ENCODE results near the gene ADGRV1.

ADGRV1 gene

DNA sequence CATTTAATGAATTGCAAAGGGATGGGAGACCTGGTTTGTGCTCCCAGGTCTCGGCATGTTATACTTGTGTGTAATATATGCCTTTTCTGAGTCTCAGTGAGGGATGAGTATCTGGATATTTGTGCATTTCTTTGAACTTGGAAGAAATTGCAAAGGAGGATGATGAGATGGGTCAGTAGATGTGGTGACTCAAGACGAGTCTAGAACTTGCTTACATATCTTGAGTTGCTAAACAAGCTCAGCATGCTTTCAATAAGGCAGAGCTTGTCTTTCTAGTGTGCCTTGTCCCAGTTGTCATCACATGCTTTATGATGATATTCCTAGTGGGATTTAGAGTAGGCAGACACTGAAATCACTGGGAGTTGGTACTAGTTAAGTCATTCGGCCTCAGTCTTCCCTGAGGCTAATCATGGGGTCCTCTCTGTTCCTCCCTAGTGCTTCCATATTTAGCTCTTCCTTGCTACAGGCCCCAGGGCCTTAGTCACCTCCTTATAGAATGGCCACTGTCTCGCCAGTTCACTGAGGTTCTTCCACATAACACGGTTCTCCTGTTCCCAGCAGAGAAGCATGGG is 602.2 kb downstream of the ADGRV1 start:
- DNase-seq (ENCODE audit: low read depth in 2 of 2): no peak

DNA sequence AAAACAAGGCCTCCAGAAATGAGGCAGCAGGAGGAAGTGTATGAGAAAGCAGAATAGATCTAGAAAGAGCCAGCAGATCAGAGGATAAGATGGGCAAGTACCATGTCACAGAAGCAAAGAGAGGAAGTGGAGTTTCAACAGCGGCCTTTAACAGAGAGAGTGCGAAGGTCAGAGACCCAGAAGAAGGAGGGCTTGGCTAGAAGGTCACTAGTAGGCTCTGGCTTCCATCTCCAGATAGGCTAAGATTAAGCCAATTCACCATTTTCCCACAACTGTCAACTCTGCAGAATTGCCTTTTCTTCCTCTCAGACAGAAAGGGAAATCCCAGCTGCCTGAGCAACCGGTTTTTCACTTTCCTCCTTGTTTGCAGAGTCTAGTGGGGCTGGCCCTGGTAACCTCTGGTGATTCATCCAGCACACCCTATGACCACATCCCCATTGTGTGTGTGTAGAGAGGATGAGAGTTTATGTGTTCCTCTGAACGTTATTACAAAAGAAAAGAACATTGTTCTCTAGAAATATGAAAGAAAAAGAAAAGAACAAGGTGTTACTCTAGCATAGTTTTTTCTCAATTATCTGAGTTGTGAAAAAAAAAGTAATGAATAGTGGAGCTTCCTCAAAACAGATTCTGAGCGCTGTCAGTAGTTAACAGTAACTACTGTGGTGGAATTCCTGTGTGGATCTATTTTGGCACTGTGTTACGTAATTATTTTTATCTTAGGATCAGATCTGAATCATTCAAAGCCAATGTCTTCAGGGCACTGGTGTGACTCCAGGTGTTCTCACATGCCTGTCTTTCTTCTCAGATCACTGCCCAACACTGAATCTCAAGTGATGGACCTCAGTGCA is 604.2 kb downstream of the ADGRV1 start:
- DNase-seq (ENCODE audit: low read depth in 2 of 2): peak; percentile 20 to 52

DNA sequence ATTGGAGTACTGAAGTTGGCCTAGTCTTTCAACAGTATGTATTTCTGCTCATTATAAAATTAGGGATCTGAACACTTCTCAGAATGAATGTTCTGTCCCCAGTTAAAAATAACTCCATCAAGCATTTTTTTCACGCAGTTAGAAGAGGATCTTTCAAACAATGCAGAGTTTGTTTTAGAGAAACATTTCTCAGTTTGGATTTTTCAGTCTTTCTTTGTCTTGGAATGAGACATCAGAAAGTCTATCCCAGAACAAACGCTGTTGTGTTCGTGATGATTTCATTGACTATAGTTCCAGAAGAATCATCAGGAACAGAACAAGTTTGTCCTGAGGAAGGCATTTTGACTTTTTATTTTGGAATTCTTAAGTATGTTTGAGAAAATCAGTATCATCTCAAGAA is 605.8 kb downstream of the ADGRV1 start:
- no peak for DNase-seq (ENCODE audit: low read depth in 2 of 2)

- DNase-seq (ENCODE audit: low read depth in 2 of 2): no peak
Measured at GRCh38 chr5:91166059-91166807, 607.6 kb downstream of the ADGRV1 start.

- no peak for DNase-seq (ENCODE audit: low read depth in 2 of 2)
Measured at GRCh38 chr5:91168859-91169258, 610.3 kb downstream of the ADGRV1 start.

DNA sequence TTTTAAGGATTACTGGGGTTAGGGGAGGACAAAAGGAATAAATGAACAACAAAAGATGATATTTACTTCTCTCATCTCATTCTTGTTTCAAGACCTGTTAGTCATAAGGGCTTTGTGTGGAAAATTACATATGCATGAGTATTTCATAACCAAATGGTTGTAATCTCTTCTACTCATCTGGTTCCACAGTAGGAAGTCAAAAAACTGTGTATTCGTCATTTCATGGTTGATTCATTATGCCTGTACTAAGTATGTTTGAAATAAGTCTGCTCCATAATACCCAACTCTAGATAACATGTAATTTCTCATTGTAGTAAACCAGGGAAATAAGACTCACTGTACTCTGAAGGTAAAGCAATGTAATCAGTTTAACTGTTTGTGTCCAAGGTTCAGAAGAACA is 611.7 kb downstream of the ADGRV1 start:
- DNase-seq (ENCODE audit: low read depth in 2 of 2): no peak

DNA sequence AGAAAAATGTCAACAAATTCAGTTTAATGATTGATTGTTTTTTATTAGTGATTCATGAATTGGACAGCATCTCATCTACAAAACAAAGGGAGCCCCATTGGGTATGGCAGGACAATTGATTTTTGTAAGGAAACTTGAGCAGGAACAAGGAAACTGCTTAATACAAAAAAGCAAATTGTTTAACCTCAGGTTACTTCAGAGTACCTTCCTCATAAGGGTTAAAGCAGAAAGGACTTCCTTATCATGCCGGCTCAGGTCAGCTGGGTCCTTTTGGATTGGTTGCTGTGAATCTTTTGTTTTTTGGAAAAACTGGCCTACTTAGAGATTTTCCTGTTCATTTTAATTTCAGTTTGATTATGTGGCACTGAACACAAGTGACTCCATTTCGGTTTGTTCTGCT is 612.7 kb downstream of the ADGRV1 start:
- no peak for DNase-seq (ENCODE audit: low read depth in 2 of 2)

DNA sequence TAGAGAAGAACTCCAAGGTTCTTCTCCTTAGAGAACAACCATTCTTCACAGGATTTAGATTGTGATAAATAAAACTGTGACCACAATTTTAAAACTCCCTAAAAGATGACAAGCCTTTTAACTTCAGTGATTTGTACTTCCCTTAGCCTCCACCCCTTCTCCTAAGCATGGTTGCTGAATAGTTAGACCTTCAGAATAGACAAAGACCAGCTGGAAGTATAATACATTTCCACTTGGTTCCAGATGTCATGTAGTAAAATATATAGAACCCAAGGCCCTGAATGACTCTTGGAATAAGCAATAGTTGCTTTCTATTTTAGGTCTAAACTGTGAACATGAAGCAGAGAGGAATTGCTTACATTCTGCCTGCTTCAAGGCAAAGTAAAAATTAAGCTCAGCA is 615.8 kb downstream of the ADGRV1 start:
- DNase-seq (ENCODE audit: low read depth in 2 of 2): no peak

DNA sequence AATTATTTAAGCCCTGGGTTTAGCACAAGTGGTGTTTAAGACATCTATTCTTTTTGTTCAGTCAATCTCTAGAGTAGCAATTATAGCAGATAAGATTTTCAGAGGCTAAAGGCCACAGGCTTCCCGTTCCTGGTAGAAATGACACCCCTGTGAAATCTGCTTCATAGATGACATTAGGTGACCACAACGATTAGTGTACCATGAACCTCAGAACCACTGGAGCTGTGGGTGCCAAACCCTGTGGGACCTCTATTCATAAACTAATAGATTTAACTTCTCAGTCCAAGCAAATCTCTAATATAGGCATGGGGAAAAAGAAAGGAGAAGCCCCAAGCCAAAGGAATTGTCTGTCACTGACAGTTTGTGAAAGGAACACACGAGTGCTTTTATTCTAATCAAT is 617.1 kb downstream of the ADGRV1 start:
- DNase-seq (ENCODE audit: low read depth in 2 of 2): no peak

DNA sequence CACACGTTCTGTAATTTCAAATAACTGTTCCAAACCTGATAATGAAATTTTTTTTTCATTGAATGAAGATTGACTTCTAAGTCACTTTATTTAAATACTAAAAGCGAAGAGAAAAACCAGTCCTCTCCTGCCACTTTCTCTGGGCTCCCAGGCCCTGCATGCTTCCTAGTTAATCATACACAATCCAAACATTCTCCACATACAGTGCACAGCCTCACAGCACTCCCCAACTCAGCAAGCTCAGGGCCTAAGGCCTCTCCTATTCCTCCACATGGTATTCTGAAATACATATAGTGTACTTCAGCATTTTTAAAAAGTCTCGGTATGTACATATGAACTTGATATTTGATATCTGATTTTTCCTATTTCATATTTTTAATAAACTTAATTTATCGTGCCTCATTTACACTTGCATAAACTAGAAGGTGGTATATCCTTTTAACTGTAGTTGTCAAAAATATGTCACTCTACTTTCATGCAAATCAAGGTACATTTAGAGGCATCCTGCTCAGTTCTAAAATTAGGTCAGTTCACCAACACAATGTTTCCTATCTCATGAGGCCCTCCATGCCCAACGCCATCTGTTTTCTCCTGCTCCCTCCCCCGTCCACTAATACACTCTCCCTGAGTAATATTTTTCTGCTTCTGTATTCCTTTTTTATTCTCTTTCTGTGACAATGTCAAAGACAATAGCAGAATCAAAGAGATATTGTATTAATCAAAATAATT is 617.9 kb downstream of the ADGRV1 start:
- no peak for DNase-seq (ENCODE audit: low read depth in 2 of 2)

DNA sequence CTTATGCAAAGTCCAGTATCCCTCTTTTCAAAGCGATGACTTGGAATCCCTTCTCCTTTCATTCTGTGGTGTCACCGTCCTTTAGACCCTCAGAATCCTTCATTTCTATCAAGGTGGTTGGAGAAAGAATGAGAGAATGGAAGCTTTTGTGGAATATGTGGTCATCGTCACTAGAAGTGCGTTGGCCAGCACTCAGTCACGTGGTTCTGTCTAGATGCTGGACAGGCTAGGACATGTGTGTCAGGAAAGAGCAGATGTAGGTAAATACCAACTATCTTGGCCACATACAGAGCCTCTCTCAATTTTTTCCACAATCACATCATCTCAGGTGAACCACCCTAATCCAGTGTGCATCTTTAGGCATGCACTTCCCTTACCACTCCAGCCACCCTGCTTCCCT is 618.5 kb downstream of the ADGRV1 start:
- no peak for DNase-seq (ENCODE audit: low read depth in 2 of 2)

GRCh38 chr5:91177639-91178038 is 619.0 kb downstream of the ADGRV1 start:
- DNase-seq (ENCODE audit: low read depth in 2 of 2): no peak

GRCh38 chr5:91178461-91178860 is 619.9 kb downstream of the ADGRV1 start:
- no peak for DNase-seq (ENCODE audit: low read depth in 2 of 2)

- DNase-seq (ENCODE audit: low read depth in 2 of 2): no peak
Measured at GRCh38 chr5:91179018-91179417, 620.4 kb downstream of the ADGRV1 start.

DNA sequence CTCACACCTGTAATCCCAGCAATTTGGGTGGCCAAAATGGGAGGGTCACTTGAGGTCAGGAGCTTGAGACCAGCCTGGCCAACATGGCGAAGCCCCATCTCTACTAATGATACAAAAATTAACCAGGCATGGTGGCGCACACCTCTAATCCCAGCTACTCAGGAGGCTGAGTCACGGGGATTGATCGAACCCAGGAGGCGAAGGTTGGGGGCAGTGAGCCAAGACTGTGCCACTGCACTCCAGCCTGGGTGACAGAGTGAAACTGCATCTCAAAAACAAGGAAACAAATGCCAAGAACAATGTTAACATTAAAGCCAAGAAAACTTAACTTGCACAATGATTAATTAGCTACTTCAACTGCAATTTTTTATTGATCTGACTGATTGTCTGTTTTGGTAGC is 621.9 kb downstream of the ADGRV1 start:
- no peak for DNase-seq (ENCODE audit: low read depth in 2 of 2)

DNA sequence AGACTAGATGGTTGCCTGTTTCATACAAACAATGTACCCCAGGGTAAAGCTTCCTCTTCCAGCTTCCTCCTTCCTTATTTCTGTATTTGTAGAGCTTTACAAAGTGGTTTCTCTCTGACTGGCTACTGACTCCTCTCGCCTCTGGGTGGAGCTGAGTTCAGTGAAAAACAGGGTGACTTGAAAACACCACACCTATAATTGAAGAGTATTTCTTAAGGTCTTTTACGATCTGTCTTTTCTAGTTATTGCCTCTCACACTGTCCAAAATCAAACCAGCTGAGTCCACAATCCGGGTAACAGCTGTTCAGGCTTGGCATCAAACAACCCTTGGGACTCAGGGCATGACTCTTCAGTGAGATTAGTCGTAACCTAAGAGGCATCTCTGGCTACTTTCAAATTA is 624.2 kb downstream of the ADGRV1 start:
- no peak for DNase-seq (ENCODE audit: low read depth in 2 of 2)

DNA sequence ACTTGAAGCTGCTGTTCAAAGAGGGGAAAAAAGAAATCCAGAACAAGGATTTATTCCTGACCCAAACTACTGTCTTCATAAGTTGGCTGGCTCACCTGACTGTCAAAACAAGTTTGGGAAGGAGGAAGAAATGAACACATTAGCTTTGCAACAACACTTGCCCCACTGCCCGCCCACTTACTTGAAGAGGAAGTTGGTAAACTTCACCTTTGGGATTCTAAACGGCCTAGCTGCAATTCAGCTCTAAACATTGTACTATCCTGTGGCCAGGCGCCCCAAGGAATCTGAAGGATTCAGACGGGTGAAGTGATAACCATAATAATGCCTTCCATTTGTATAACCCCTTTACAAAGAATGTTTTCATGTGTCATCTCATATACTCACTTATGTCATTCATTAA is 625.1 kb downstream of the ADGRV1 start:
- DNase-seq (ENCODE audit: low read depth in 2 of 2): no peak

- DNase-seq (ENCODE audit: low read depth in 2 of 2): no peak
Measured at GRCh38 chr5:91186101-91186500, 627.5 kb downstream of the ADGRV1 start.

- no peak for DNase-seq (ENCODE audit: low read depth in 2 of 2)
Measured at GRCh38 chr5:91187032-91187431, 628.4 kb downstream of the ADGRV1 start.

- no peak for DNase-seq (ENCODE audit: low read depth in 2 of 2)
Measured at GRCh38 chr5:91188755-91189154, 630.2 kb downstream of the ADGRV1 start.

DNA sequence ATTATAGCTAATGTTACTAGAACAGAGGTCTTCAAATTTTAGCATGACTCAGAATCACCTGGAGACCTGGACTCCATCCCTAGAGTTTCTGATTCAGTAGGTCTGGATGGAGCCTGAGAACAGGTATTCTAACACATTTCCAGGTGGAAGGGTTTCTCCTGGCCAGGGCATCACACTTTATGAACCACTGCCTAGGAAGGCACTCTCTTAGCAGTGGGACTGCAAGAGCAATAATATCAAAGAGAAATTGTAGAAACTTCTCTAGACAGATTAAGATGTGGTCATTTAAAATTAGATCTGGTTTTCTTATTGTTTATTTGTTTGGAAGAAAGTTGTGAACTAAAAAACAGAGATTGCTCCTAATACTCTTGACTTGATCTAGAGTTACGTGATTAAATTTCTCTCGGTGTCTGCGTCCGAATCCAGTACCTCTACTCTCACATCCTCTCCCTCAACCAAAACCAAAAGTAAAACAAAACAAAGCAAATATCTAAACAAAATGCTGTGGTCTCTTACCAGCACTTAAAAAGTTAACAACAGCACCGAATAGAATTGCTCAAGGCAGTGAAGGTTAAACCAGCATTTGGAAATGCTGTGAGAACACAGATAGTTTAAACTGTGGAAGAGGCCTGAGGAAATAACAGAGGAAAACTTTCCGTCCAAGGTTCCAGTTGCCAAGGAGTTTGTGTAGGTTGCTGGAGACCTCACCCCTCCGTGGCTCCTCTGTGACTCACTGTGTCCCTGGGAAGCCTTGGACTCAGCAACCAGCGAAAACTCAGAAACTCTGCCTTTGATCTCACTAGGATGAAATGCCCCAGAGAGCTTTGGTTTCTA is 631.1 kb downstream of the ADGRV1 start:
- DNase-seq (ENCODE audit: low read depth in 2 of 2): no peak

Measured in activated CD8-positive, alpha-beta memory T cell treated with anti-CD3 and anti-CD28 coated beads for 4 hours (primary cell).